Sciatic nerve (tissue), 2 donors: ENCODE results near the gene TH. TPM values are rescaled to one million over a fixed set of nuclear protein-coding genes. Genes with fewer than 3 reads are reported as not detected.

Experiments used
- ATAC-seq: fragments of 200-7000 bp; cut with Tn5 transposase; one replicate; pipeline ENCODE4 v1.9.1; 2020; ENCODE audit warnings: mild to moderate bottlenecking, moderate library complexity
- DNase-seq: peaks from one replicate; pipeline ENCODE4 v3.0.0-alpha.2; 2020; ENCODE audit warnings: low spot score
- intact Hi-C: fragments of 100-400 bp; cut with DNase I; formaldehyde crosslinking; loops from one replicate; pipeline ENCODE4 v1.14.2; 2022
- total RNA-seq: library from RNA; stranded (reverse); fragmentation: NEBNext Ultra II Directional; extraction: Animal tissue kit (Norgen Biotek cat#: 25700); gene quantifications from one replicate; pipeline ENCODE4 v1.2.1, GENCODE V29; 2021
- donor health status: DM: no; HTN: no; CAD: no.
- donor health status: DM: no; HTN: no; CAD: no.

TH gene
- 0.36 TPM for total RNA-seq

- DNase-seq = no peak
- no peak for ATAC-seq
- intact Hi-C loops = no loop called here
Measured at GRCh38 chr11:2171591-2172003, at the start of gene TH. TSS of gene TH (minus strand) at chr11:2171815. CDS start at chr11:2171786, 29 bp downstream.

- no peak for DNase-seq
- intact Hi-C loops = no loop called here
- no peak for ATAC-seq
Measured at GRCh38 chr11:2221024-2221423, 49.4 kb upstream of the TH start.

- DNase-seq (no peak), ATAC-seq (no peak)
- intact Hi-C loops = no loop called here
Measured at GRCh38 chr11:2220173-2220771, 48.7 kb upstream of the TH start.

GRCh38 chr11:2219318-2220017 lies 47.9 kb upstream of the TH start:
- ATAC-seq (no peak), DNase-seq (no peak)
- intact Hi-C loops = no loop called here

GRCh38 chr11:2218031-2218633 lies 46.5 kb upstream of the TH start:
- intact Hi-C loops = no loop called here
- DNase-seq (no peak), ATAC-seq (no peak)

GRCh38 chr11:2217211-2218030 lies 45.8 kb upstream of the TH start:
- intact Hi-C loops = no loop called here
- ATAC-seq (no peak), DNase-seq (no peak)

- ATAC-seq (no peak), DNase-seq (no peak)
- intact Hi-C loops = no loop called here
Measured at GRCh38 chr11:2216400-2217064, 44.9 kb upstream of the TH start.

GRCh38 chr11:2215561-2216399 lies 44.2 kb upstream of the TH start:
- peak; percentile 53 for DNase-seq
- peak; percentile 7 for ATAC-seq
- intact Hi-C loops = no loop called here

- no peak for DNase-seq
- intact Hi-C loops = no loop called here
- ATAC-seq = no peak
Measured at GRCh38 chr11:2215230-2215560, 43.6 kb upstream of the TH start.

GRCh38 chr11:2214527-2215229 lies 43.1 kb upstream of the TH start:
- intact Hi-C loops = no loop called here
- ATAC-seq (no peak), DNase-seq (peak; percentile 43)

- no peak for ATAC-seq
- DNase-seq = peak; percentile 50
- intact Hi-C loops = no loop called here
Measured at GRCh38 chr11:2213890-2214526, 42.4 kb upstream of the TH start.

GRCh38 chr11:2213384-2213842 lies 41.8 kb upstream of the TH start:
- DNase-seq = peak; percentile 58
- intact Hi-C loops = no loop called here

GRCh38 chr11:2212411-2213251 lies 41.0 kb upstream of the TH start:
- ATAC-seq = no peak
- intact Hi-C loops = no loop called here
- peak; percentile 49 for DNase-seq

More at GRCh38 chr11:2213384-2213842, 41.8 kb upstream of the TH start:
- ATAC-seq = no peak

GRCh38 chr11:2211113-2211971 lies 39.7 kb upstream of the TH start:
- intact Hi-C loops = no loop called here
- ATAC-seq (no peak), DNase-seq (peak; percentile 49)

GRCh38 chr11:2210366-2211112 lies 38.9 kb upstream of the TH start:
- ATAC-seq (no peak), DNase-seq (peak; percentile 47)
- intact Hi-C loops = no loop called here
